CD4-positive, alpha-beta T cell treated with Interleukin-10 for 1 hour (primary cell): Measurements from ENCODE around the gene APBA3.

ENCODE experiments used
- DNase-seq: peaks from one replicate; pipeline ENCODE4 v3.0.0-alpha.2; 2020

Gene APBA3

GRCh38 chr19:3712663-3713611, 48.6 kb downstream of the APBA3 start:
- DNase-seq: no peak

DNA sequence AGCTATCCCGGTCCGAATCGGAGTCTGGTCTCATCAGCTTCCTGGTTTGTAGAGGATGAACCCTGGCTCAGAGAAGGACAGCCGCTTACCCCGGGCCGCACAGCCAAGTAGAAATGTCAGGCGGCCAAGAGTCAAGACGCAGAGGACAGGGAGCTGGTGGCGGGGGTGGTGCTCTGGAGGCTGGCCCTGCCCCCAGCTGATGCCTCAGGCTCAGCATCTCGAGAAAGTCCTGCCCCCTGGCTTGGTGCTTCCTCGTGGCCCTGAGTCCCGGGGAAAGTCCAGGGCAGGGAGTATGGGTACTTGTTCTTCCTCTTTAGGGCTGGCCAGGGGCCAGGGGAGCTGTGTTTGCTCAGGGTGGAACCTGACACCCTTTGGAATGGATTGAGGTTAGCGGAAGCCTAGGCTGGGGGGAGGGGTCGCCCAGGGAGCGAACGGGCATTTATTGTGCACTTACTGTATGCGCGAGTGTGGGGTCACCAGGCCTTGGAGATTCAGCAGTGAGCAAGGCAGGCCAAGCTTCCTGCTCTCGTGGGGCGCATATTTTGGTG, 51.2 kb downstream of the APBA3 start:
- no peak for DNase-seq

DNA sequence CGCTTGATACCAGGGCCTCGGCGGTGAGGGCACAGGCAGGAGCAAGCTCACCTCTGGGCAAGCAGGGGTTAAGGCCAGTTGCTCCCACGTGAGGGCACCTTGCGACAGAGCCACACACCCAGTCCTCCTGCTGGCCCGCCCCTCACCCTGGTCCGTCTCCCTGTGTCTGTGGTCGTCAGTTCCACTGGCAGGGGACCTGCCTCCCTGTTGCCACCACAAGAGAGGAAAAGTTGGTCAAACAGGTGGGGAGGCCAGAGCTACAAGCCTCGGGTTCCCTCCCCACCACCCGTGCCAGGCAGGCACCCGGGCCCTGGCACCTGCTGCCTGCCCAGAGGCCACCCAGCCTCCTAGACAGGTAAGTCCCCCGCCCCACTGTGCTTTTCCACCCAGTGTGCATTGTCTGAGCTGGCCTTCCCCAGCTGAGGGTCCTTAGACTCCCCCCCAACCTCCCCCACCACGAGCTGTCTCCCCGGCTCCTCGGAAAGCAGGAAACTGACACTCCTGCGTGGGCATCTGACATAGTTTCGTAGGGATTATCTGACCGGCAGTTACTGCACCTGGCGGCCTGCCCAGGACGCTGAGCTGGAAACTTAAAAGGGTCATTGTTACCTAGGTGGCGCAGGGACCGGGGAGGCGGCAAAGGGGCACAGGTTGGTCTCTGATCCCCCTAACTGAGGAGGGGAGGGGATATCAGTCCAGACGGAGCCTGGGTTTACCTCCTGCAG, 53.1 kb downstream of the APBA3 start, which contains the start of gene TJP3:
Gene TJP3 (plus strand): TSS at position 178 of the 725 bp plus-strand sequence. CDS start 20,049 bp downstream, outside the sequence.
- no peak for DNase-seq

- no peak for DNase-seq
Measured at GRCh38 chr19:3707868-3708206, 53.7 kb downstream of the APBA3 start.

GRCh38 chr19:3701200-3701599, 60.3 kb downstream of the APBA3 start:
- DNase-seq: no peak
